Measurements from ENCODE around the gene TCF15. TPM values are rescaled to one million over a fixed set of nuclear protein-coding genes. Genes with fewer than 3 reads are reported as not detected.

Gene TCF15
- total and polyA plus RNA-seq, 2 experiments from 2014 or later: 3.8 to 4.0 TPM

DNA sequence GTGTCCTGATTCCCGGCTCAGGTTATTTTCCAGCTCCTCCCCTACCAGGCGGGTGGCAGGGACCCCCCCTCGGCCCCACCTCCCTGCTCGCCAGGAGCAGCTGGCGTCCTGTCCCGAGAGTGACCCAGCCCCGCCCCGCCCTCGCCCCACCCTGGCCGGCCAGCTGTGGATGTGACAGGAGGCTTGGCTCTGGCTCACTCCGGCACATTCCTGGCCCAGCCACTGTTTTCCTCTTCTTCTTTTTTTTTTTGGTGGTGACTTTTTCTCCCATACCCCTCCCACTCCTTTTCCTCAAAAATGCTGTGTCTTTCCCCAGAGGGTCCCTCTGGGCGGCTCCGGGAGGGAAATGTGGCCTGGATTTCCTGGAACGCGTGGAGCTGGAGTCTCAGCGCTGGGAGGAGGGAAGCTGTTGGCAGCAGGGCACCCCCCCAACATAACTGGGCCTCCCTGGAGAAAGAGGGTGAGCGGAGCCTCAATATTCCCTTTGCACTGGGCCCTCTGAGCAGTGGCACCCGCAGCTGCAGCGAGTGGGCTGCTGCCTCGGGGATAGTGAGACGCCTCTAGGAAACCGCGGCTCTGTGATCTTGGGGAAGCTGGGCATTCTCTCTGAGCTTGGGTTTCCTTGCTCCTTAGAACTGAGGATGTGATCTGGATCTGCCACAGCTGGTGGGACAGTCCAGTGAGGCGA, 38.2 kb downstream of the TCF15 start:
- peaks cover 6% of the 10 kb centered on the region for H3K27me3 Mint-ChIP-seq (ENCODE audit: insufficient read depth, low read depth, poor library complexity)
- no peaks in the 10 kb centered on the region for H3K9me2 ChIP-seq (ENCODE audit: insufficient read depth)
- peak overlapping the region; percentile 78; the same call in 1 of the 2 replicates for H2AFZ ChIP-seq
- H3F3A ChIP-seq (replicated peaks; ENCODE audit: low read depth): 0 out of 2 replicates have a peak, but pooled peaks cover 6% of the 10 kb centered on the region
- H3K27ac ChIP-seq (ENCODE audit: low read depth): no peak overlapping the region
- H3K4me3 ChIP-seq: peak overlapping the region; percentile 23; the same call in 1 of the 2 replicates
- H3K27ac Mint-ChIP-seq: no peak overlapping the region
- no peaks in the 10 kb centered on the region for H3K79me2 ChIP-seq (replicated peaks; ENCODE audit: insufficient read depth)
- TF ChIP-seq, protein P1, sequence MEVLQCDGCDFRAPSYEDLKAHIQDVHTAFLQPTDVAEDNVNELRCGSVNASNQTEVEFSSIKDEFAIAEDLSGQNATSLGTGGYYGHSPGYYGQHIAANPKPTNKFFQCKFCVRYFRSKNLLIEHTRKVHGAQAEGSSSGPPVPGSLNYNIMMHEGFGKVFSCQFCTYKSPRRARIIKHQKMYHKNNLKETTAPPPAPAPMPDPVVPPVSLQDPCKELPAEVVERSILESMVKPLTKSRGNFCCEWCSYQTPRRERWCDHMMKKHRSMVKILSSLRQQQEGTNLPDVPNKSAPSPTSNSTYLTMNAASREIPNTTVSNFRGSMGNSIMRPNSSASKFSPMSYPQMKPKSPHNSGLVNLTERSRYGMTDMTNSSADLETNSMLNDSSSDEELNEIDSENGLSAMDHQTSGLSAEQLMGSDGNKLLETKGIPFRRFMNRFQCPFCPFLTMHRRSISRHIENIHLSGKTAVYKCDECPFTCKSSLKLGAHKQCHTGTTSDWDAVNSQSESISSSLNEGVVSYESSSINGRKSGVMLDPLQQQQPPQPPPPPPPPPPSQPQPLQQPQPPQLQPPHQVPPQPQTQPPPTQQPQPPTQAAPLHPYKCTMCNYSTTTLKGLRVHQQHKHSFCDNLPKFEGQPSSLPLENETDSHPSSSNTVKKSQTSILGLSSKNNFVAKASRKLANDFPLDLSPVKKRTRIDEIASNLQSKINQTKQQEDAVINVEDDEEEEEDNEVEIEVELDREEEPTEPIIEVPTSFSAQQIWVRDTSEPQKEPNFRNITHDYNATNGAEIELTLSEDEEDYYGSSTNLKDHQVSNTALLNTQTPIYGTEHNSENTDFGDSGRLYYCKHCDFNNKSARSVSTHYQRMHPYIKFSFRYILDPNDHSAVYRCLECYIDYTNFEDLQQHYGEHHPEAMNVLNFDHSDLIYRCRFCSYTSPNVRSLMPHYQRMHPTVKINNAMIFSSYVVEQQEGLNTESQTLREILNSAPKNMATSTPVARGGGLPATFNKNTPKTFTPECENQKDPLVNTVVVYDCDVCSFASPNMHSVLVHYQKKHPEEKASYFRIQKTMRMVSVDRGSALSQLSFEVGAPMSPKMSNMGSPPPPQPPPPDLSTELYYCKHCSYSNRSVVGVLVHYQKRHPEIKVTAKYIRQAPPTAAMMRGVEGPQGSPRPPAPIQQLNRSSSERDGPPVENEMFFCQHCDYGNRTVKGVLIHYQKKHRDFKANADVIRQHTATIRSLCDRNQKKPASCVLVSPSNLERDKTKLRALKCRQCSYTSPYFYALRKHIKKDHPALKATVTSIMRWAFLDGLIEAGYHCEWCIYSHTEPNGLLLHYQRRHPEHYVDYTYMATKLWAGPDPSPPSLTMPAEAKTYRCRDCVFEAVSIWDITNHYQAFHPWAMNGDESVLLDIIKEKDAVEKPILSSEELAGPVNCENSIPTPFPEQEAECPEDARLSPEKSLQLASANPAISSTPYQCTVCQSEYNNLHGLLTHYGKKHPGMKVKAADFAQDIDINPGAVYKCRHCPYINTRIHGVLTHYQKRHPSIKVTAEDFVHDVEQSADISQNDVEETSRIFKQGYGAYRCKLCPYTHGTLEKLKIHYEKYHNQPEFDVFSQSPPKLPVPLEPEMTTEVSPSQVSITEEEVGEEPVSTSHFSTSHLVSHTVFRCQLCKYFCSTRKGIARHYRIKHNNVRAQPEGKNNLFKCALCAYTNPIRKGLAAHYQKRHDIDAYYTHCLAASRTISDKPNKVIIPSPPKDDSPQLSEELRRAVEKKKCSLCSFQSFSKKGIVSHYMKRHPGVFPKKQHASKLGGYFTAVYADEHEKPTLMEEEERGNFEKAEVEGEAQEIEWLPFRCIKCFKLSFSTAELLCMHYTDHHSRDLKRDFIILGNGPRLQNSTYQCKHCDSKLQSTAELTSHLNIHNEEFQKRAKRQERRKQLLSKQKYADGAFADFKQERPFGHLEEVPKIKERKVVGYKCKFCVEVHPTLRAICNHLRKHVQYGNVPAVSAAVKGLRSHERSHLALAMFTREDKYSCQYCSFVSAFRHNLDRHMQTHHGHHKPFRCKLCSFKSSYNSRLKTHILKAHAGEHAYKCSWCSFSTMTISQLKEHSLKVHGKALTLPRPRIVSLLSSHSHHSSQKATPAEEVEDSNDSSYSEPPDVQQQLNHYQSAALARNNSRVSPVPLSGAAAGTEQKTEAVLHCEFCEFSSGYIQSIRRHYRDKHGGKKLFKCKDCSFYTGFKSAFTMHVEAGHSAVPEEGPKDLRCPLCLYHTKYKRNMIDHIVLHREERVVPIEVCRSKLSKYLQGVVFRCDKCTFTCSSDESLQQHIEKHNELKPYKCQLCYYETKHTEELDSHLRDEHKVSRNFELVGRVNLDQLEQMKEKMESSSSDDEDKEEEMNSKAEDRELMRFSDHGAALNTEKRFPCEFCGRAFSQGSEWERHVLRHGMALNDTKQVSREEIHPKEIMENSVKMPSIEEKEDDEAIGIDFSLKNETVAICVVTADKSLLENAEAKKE (CRISPR knock-in tag; IDR thresholded peaks at IDR 0.05): no peak
- TF ChIP-seq, protein P2, sequence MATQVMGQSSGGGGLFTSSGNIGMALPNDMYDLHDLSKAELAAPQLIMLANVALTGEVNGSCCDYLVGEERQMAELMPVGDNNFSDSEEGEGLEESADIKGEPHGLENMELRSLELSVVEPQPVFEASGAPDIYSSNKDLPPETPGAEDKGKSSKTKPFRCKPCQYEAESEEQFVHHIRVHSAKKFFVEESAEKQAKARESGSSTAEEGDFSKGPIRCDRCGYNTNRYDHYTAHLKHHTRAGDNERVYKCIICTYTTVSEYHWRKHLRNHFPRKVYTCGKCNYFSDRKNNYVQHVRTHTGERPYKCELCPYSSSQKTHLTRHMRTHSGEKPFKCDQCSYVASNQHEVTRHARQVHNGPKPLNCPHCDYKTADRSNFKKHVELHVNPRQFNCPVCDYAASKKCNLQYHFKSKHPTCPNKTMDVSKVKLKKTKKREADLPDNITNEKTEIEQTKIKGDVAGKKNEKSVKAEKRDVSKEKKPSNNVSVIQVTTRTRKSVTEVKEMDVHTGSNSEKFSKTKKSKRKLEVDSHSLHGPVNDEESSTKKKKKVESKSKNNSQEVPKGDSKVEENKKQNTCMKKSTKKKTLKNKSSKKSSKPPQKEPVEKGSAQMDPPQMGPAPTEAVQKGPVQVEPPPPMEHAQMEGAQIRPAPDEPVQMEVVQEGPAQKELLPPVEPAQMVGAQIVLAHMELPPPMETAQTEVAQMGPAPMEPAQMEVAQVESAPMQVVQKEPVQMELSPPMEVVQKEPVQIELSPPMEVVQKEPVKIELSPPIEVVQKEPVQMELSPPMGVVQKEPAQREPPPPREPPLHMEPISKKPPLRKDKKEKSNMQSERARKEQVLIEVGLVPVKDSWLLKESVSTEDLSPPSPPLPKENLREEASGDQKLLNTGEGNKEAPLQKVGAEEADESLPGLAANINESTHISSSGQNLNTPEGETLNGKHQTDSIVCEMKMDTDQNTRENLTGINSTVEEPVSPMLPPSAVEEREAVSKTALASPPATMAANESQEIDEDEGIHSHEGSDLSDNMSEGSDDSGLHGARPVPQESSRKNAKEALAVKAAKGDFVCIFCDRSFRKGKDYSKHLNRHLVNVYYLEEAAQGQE (IDR thresholded peaks at IDR 0.05; ENCODE audit: unreplicated experiment): no peak
- TF ChIP-seq ZNF114 (CRISPR knock-in tag; IDR thresholded peaks at IDR 0.05) (no peak), EZH2phosphoT487 (IDR thresholded peaks at IDR 0.05; ENCODE audit: unreplicated experiment) (no peak), EZH2 (IDR thresholded peaks at IDR 0.05; ENCODE audit: low read depth, unreplicated experiment) (no peak), NANOG (IDR thresholded peaks at IDR 0.05; ENCODE audit: borderline replicate concordance) (no peak), STAT1 (IDR thresholded peaks at IDR 0.05; ENCODE audit: unreplicated experiment) (no peak)
- TF ChIP-seq, protein P3, sequence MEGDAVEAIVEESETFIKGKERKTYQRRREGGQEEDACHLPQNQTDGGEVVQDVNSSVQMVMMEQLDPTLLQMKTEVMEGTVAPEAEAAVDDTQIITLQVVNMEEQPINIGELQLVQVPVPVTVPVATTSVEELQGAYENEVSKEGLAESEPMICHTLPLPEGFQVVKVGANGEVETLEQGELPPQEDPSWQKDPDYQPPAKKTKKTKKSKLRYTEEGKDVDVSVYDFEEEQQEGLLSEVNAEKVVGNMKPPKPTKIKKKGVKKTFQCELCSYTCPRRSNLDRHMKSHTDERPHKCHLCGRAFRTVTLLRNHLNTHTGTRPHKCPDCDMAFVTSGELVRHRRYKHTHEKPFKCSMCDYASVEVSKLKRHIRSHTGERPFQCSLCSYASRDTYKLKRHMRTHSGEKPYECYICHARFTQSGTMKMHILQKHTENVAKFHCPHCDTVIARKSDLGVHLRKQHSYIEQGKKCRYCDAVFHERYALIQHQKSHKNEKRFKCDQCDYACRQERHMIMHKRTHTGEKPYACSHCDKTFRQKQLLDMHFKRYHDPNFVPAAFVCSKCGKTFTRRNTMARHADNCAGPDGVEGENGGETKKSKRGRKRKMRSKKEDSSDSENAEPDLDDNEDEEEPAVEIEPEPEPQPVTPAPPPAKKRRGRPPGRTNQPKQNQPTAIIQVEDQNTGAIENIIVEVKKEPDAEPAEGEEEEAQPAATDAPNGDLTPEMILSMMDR (conservative IDR thresholded peaks at IDR 0.05; ENCODE audit: low read depth in 2 of 2): no peak
- H3K36me3 Mint-ChIP-seq (ENCODE audit: low read depth): no peaks in the 10 kb centered on the region
- H3K27me3 ChIP-seq (ENCODE audit: insufficient read depth): no peaks in the 10 kb centered on the region
- no peaks in the 10 kb centered on the region; the same call in 2 of the 3 replicates for H3K9me3 Mint-ChIP-seq
- H3K4me1 ChIP-seq (ENCODE audit: insufficient read depth): peaks cover 24% of the 10 kb centered on the region
- ATAC-seq: peak; percentile 40
- H3K4me1 Mint-ChIP-seq: peaks cover 50% of the 10 kb centered on the region
- peak overlapping the region; percentile 25; the same call in 2 of the 3 replicates for H3K4me3 Mint-ChIP-seq
- H3K4me2 ChIP-seq: peak overlapping the region; percentile 51; the same call in 1 of the 2 replicates
- no peaks in the 10 kb centered on the region for H3K36me3 ChIP-seq (ENCODE audit: insufficient read depth)
- DNase-seq (ENCODE audit: low spot score): peak; percentile 75
- no peaks in the 10 kb centered on the region for H4K20me1 ChIP-seq (replicated peaks; ENCODE audit: insufficient read depth)

Measured in GM23338 (cell line).